Fibroblast of skin of abdomen (primary cell): ENCODE data around the gene FBXL13.
A peak's percentile ranks its signal among the peaks of the same experiment; 100 is the strongest.

Experiments used
- DNase-seq: peaks from one replicate; pipeline ENCODE4 v3.0.0-alpha.2; 2013

FBXL13 gene

DNA sequence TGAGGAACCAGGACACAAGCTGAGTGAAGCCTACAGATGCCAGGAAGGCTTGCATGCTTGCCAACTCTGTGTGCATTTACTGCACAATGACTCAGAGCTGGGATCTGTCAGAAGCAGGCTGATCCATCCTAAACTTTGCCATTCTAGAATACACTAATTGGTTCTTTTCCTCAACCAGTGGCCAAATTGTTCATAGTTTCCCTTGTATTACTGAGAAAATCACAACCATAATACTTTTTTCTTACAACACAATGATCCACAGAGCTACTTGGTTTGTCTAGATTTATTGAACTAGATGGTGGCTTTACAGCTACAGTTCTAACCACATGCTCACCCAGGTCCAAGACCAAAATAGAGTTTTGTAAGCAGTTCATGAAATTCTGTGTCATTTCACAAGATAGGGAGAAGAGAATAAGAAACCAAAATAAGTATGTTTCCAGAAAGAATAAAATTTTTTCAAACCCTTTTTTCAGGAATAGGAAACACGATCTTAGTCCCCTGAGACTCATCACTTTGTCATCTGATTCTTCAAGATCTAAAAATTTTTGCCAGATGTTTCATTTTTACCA lies 182.8 kb downstream of the FBXL13 start:
- DNase-seq = peak; percentile 85

DNA sequence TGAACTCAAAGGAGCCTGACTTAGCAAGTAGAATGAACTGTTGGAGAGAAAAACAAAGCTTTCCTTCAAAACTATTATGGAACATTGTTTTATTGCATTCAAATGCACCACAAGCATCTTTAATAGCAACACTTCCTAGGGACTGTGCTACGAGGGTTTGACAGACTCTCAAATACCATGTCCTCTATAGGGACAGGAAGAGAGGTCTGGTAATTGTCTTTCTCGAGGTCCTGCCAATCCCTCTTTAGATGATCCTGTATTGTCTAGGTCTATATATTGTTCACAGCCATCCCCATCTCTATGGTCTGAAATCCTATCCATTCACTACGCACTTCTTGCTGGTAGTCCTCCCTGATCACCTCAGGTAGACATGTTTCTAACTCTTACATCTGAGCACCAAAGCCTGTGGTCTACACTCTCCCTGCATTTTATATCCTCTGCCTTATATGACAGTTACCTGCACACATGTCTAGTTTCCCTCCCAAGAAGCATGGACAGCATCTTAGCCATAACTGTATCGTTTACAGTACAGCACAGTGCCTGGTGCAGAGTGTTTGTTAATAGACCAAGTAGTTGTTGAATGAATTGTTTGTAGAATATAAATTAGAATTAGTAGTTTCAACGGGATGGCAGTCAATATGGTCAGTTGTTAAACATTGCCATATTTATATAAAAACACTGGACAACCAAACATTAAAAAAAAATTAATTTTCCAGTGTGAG lies 183.5 kb downstream of the FBXL13 start:
- DNase-seq = no peak

DNA sequence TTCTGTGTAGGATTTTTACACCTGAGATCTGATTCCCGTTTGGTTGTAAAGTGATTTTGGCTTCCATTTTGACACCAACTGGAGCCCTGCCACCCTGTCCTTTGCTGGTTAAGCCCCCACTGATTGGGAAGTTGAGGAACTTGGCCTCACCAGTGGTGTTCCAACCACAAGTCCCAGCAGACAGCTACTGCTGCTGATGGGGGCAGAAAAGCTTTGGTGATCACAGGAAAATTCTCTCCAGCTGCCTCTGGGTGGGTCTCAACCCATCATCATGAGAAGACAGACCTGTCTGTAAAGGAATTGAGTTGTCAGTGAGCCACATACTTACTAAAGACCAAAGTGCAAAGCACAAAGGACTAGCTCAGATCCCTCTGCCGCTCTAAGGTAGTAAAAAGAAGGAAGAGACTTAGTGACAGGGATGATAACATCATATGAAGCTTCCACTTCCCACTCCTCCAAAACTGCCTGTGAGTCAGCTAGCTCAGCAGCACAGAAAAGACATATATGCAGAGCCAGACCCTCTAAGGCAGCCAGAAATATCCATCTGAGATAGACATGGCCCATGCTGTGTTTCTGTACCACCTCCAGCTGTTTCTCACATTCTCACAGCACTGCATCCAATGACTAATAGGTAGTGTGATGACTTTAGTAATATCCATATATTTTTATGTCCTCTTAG lies 184.2 kb downstream of the FBXL13 start:
- DNase-seq = peak; percentile 88

DNA sequence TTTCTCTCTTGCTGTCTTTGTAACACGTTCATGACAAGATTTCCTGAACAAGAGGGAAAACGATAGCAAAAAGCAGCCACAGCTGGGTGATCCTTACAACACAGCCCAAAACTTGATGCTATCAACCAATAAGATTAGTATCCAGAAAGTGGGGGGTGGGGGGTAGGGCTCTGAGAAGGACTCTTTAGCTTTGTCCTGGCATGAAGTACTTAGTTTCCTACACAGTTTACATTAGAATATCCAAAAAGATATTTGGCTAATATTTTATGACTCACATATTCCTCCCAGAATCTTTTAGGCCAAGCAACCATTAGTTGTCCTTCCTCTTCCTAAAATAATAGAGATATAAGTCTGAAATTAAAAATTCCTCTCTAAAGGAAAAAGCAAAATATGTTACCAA lies 184.7 kb downstream of the FBXL13 start:
- no peak for DNase-seq

DNA sequence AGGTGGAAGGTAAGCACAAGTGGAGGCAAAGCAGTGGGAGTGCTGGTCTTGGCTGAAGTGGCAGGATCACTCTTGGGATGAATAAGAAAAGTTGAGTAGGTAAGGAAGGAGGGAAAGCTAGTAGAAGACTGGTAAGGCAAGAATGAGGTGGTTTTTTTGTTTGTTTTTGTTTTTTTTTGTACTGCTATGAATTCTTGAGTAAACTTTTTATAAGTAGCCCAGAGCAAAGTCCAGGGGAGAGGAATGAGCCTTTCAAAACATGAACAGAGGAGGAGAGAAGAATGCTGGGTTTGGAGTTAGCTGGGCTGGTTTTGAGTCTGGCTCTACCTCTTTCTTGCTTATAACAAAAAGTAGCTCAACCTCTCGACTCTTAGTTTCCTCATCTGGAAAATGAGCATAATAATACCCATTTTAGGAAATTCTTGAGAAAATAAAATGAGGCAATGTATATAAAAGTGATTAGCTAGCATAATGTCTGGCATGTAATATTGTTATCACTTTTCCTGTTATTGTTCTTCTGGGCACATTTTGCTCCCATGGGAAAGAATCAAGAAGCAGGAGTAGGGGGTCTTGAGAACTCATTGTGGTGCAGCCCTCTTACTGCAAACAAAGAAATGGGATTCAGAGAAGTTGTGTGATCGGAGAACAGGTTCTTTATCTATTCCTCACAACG lies 185.9 kb downstream of the FBXL13 start:
- no peak for DNase-seq

DNA sequence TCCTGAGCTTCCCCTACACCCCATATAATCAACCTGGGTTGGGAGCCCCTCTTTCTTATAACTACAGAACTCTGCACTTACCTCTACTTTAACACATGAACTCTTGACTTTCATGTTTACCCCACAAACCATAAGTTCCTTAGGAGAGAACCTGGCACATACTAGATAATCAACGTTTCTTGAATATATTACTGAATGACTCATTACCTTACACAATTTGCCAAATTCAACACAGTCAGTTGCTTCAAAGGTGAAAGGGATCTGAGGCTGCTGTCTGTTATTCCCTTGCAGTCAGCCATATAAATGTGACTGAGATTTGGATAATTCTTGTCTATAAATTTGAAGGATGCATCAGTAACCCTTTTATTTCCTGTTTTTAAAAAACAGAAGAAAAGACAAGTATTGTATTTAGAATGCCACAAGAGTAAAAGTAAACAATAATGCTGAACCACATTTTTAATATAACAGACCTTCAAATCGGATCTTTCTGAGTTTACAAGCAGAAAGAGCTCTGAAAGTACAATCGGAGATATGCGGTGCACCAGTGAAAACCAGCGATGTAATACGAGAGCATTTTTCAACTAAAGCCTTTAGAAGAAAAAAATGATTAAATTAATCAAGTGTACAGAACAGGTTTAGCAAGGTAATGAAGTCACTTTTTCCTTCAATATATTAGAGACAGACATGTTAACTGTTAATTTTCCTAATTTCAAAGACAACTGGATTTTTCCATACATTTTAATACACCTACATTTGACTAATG lies 191.3 kb downstream of the FBXL13 start:
- peak; percentile 59 for DNase-seq

DNA sequence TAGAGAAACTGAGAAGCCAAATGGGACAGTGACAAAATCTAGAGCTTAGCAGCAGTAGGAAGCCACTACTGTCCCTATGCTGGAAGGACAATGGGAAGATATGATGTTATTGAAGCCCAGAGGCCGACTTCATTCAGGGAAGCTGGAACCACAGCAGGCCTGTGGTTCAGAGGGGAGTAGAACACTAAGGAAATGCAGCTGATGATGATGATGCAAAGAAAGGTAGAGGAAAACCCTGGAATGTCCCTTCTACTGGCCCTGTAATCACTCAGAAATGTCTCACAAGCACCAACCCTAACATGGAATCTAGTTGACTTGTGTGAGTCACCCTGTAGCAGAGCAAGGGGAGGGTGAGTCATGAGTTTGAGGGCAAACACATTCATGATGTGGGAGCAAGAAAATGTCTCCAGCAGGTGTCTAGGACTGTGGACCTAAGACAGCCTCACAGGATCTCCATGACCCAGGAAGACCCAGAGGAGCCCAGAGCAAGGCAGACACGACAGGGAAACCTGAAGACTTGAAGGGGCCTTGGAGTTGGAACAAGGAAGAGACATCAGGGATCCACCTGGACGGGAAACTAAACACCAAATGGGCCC lies 198.8 kb downstream of the FBXL13 start:
- peak; percentile 99 for DNase-seq

DNA sequence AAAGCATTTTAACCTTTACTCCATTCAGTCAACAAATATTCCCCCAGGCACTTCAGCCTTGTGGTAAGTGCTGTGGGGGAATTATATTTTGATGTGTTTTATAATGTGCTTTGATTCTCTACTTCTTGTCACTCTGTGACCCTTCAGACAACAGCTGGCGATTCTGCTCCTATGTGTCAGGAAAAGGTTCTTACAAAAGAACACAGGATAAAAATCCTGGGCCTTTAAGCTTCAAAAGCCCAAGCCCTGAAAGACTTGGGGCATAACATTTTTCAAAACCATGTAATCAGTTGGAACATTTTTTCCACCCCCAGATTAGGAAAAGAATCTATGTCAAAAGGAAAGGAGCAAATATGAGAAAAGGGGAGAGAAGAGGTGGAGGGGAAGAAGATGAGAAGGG lies 199.6 kb downstream of the FBXL13 start:
- DNase-seq = peak; percentile 36

DNA sequence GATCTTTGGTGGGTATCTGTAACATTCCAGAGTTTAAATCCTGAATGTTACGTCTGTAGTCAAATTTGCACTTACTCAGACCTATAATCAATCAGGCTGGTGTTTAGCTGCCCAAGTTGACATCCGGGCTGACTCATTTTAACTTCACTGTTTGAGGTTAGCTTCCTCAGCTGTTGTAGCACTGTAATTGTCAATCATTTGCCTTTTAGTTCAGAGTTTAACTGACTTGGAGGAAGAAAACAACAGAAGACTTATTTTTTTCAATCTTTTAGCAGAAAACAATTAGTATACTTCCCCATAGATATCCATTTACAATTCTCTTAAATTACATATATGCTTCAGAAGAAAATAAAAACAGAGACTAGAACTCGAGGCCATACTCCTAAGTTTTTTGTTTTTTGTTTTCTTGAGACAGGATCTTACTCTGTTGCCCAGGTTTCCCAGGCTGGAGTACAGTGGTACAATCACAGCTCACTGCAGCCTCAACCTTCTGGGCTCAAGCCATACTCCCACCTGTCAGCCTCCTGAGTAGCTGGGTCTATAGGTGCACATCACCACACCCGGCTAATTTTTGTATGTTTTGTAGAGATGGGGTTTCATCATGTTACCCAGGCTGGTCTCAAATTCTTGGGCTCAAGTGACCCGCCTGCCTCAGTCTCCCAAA lies 200.3 kb downstream of the FBXL13 start:
- peak; percentile 92 for DNase-seq

DNA sequence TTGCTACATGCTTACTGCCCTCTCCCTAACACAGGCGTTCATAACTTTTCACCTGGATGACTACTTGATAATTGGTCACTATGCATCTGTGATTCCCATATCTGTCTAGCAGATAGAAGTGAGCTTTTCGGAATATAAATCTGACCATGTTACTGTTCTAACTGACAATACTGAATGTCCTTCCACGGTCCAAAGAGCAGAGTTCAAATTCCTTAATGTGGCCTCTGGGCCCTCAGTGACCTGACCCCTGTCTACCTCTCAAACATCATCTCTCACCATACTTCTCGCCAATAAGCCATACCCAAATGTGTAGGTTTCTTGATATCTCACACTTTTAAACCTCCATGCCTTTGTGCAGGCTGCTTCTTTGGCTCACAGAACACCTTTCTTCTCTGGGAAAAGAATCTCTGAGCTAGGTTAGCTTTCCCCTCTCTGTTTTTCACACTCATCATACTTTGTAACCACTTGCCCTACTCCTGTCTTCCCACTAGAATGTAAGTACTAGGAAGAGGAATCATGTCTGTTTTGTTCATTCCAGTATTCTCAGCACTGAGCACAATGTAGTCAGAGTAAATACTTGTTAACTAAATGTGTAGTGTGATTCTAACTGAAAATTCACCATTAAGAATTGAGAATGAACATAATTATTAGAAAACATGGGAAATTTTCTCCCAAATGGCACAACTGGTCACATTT lies 201.0 kb downstream of the FBXL13 start:
- no peak for DNase-seq

DNA sequence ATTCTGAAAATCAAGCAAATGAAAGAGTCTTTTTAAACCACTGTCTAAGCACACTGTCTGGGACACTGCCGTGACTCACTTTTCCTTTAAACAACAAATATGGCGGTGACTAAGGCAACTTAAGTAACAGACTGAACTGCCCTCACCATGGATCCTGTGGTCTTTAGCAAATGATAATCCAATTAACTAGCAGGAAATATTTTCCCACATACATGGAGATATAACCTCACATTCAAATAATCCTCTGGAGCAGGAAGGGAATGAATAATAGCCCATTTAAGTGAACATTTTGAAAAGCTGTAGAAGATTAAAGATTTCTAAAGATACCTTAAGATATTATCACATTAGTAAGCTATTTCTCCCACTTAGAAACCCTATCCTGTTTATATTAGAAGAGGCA lies 202.1 kb downstream of the FBXL13 start:
- peak; percentile 96 for DNase-seq

DNA sequence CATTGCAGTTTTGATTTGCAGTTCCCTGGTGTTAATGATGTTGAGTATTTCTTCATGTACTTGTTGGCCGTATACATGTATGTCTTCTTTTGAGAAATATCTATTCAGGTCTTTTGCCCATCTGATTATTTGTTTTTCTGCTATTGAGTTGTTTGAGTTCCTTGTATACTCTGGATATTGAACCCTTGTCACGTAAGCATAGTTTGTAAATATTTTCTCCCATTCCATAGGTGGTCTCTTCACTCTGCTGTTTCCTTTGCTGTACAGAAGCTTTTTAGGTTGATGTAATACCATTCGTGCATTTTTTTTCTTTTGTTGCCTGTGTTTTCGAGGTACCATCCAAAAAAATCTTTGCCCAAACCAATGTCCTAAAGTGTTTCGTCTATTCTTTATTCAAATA lies 205.4 kb downstream of the FBXL13 start:
- no peak for DNase-seq

DNA sequence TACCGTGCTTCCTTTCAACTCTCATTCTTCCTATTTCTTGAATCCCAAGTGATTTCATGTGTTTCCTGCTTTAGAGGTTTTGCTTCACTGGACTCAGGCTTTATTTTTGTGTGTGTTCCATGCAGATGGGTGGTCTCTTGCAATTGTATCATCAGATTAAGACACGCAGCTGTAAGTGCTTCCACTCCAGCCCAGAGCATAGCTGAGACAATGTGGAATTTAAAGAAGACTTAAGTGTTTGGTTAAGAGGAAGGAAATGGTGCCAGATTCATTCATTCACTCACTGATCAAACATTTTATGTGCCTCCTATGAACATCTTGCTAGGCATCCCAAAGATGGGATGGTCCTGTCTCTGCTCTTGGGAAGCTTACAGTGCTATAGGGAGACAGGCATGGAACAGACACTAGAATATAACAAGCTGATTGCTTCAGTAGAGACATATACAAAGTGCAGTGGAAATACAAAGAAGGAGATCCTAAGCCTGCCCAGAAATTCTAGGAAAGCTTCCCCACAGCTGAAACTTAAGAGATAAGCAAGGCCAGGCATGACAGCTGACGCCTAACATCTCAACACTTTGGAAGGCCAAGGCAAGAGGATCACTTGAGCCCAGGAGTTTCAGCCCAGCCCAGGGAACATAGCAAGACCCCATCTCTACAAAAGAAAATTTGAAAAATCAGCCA lies 207.9 kb downstream of the FBXL13 start:
- DNase-seq = peak; percentile 55

DNA sequence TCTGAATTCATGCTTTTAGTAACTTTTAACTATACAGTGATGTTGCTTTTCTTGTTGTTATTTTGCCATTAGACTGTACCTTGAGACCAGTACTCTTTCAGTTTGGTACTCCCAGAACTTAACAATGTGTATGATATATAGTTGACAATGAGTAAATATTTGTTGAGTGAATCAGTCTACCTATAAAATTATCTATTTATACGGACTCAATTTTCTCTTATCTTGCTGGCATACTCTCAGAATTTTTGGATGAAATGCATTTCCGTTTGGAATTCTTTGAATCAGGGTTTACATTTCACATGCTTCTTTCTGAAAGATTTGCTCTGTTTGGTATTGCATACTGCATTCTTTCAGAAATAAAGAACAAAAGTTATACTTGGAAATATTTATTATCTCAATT lies 209.6 kb downstream of the FBXL13 start:
- no peak for DNase-seq

DNA sequence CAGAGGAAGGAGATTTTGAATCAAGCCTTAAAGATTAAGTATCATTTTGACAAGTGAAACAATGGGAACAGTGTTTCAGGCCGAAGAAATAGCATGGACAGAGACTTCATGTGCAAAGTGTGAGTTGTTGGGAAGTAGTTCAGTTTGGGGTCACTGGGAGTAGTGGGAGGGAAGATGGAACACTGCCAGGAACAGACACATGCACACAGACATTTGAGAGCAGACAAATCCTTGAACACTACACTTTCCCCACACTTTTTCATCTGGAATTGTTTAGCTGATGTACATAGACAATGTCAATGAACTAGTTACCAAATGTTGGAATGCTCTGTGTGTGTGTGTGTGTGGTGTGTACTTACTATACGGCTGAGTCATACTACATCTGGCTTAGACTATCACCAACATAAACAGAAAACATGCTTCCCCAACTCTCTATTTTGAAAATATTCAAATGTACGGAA lies 214.2 kb downstream of the FBXL13 start:
- peak; percentile 98 for DNase-seq

DNA sequence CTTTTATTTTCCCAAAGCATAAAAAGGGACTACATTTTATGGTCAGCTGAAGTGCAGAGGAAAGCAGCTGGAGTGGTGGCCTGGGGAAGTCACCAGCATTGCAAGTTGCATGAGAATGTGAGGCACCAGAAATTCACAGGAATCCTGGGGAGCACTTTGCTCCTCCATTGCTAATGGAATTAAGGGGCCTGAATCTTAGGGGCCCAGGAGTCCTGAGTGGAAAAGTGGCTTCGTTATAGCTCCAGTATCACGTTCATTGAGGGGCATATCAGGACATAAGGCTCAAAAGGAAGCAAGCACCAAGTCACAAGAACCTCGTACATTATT lies 214.8 kb downstream of the FBXL13 start:
- DNase-seq = no peak

DNA sequence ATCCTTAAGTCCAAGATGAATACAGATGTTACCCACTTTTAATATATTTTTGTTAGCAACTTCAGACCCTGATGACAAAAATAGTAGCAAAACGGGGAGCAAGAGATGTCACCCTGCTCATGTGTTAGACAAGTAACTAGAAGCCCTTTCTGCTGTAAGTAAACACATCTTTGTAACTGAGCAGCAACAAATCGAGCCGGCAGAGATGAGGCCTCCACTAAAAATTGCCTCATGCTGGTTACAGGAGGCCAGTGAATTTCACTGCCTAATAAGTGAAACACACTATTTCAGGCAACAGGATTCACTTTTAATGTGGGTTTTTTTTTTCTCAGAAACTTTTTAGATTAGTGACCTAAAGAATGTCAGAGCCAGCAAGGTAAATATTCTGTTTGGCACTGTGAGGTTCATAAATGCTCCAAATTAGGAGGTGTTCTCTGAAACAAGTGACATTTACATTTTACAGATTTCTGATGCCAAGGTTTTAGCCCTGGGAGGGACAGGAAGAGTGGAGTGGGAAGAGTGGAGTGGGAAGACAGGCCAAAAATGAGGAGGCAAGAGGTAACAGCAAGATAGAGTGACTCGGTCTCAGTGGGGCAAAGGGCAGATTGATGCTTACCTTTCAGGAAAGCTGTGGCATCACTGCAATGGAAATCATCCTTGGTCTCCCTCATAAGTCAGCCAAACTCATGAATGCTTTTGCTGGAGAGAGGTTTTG lies 215.4 kb downstream of the FBXL13 start:
- DNase-seq = no peak

DNA sequence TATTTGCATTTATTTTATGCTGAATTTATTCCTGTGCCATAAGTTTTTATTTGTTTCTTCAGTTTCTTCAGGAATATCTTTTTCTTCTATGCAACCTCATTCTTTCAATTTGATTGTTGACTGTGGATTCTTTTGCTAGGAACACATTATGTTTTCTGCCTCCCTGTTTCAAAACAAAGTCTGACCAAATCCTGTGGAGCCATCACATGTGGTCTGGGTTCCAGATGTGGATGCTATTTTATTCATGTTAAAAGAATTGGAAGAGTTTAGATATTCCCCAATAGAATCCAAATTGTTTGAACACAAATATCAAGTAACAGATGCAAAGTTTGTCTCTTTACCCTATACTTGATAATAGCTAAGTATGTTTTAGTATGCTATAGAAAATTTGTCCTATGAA lies 218.6 kb downstream of the FBXL13 start:
- no peak for DNase-seq

DNA sequence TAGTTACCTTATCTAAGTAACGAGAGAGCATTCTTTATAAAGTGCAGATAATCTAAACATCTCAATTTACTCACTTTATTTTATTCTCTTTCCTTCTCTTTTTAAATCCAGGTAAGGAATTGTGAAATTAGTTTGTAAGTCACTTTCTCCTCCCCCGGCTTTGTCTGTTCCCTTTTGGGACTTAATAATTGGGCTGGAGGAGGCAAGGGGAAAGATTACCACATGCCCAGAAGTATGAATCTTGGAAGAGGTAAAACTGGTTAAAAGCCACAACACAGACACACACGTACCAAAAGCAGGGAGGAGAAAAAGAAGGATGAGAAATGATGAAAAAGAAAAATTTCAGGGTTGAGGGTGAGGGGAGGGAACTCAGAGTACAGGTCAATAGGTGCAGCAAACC lies 225.1 kb downstream of the FBXL13 start:
- peak; percentile 29 for DNase-seq

DNA sequence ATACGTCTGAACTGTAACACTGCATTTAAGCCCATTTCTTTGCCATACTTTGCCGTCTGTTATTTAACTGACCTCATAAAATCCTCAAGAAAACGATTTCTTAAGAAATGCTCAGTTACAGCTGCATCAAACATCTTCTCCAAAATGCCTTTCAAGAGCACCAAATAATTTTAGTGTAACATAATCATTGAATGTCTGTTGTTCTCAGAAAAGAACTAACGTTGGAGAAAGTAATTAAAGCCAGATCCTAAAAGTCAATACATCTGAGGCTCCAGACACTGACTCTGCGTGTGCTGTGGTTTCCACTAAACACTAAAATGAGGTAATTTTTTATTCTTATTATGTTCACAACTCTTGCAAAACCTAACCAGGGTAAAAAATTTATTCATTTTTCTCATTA lies 225.5 kb downstream of the FBXL13 start:
- DNase-seq = peak; percentile 87
